NCI-H2029 (cell line): ENCODE results near the gene GNA14.
"Not testable (repeated sequence)": the region's sequence is repeated elsewhere in the genome, so short reads cannot be mapped to it uniquely, and the experiment has no call there.

Experiments
- DNase-seq: peaks from one replicate; lab custom pipeline; 2025; lab: John Stamatoyannopoulos, UW

Gene GNA14

GRCh38 chr9:77402286-77402685 lies 245.8 kb downstream of the GNA14 start:
- DNase-seq = no peak

DNA sequence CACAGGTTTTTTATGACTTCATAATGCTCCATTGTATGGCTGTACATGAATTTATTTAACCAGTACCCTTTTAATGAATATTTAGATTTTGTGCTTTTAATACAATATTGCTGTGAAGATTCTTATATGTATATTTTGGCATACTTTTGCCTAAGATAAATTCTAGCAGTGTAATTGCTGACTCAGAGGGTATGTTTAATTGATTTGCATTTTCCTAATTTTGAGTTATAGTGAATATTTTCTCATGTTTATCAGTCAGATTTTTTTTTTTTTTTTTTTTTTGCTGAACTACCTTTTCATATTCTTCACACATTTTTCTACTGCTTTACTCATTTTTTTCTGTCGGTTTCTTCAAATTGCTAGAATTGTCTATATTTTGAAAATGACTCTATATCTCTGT lies 248.2 kb downstream of the GNA14 start:
- no peak for DNase-seq

- not testable (repeated sequence) for DNase-seq
Observed at GRCh38 chr9:77398581-77398980, 249.5 kb downstream of the GNA14 start.

DNA sequence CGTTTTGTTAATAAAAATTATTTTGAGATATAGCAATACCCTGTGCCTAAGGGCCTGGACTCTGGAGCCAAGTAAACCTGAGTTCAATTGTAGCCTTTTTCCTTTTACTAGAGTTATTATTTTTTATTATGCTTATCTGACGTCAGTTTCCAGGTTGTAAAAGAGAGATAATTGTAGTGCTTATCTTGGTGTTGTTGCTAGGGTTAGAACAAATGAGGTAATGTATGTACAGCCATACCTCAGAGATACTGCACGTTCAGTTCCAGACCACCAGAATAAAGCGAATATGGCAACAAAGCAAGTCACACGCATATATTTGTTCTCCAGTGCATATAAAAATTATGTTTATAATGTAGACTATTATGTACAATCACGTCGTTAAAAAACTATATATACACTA lies 255.8 kb downstream of the GNA14 start:
- no peak for DNase-seq

DNA sequence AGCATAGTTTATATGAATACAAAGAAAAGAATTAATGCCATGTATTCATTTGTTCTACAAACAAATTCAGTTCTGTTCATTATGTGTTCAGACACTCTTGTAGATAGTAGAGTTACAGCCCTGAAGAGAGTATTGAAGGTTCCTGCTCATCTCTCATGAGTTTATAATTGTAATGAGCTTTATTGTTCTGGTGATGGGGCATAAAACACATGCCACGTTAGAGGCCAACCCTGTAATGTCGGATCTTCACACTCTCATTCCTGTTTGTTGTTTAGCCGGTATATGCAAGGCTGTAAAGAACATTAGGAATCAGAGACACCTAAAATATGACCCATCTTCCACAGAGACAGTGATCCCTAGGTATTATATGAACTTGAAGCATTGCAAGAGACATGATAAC lies 256.3 kb downstream of the GNA14 start:
- DNase-seq = no peak

- no peak for DNase-seq
Observed at GRCh38 chr9:77386187-77386586, 261.9 kb downstream of the GNA14 start.

DNA sequence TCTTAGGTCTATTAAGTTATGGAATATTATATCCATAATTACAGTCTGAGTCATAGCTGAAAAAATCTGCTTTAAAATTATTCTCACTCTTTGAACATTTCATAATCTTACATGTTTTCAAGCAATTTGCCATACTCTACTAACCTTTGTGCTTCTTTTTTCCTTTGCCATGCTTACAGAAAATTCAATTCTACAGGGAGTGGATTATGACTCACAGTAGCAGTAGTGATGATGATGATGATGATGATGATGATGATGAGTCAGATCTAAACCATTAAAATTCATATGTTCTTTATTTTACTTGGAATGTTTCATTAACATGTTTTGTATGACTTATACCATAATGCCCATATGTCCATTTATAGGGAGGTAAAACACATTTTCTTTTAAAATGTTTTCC lies 263.7 kb downstream of the GNA14 start:
- no peak for DNase-seq

GRCh38 chr9:77375956-77376532 lies 272.1 kb downstream of the GNA14 start:
- DNase-seq = no peak

DNA sequence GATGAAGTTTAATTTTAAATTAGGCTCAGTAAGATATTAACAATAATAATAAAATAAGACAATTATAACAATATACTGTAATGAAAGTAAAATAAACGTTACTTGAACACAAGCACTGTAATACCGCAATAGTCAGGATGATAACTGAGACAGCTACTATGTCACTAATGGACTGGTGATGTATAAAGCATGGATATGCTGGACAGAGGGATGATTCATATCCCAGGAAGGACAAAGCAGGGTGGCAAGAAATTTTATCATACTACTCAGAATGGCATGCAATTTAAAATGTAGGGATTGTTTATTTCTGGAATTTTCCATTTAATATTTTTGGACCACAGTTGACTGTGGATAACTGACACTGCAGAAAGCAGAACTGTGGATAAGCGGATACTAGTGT lies 273.9 kb downstream of the GNA14 start:
- no peak for DNase-seq
